ENCODE measurements around the gene KIF5A. TPM values are rescaled to one million over a fixed set of nuclear protein-coding genes. Genes with fewer than 3 reads are reported as not detected.

Gene KIF5A
- total and polyA plus RNA-seq, 2 of the 13 experiments (the other 11 are each of a cell fraction or from before 2014, with no cell fraction given), result 1.6 to 11.9 TPM

GRCh38 chr12:57590864-57591781 is 41.3 kb downstream of the KIF5A start, which contains the start of gene PIP4K2C (continued):
- 0 out of 2 replicates have a peak, but pooled peaks have one; percentile 29 for TF ChIP-seq IKZF5 (CRISPR knock-in tag; IDR thresholded peaks at IDR 0.05)
- TF ChIP-seq ATF6 (CRISPR knock-in tag; conservative IDR thresholded peaks at IDR 0.05), result no peak
- TF ChIP-seq GLMP (CRISPR knock-in tag; IDR thresholded peaks at IDR 0.05; ENCODE audit: borderline replicate concordance), result no peak
- TF ChIP-seq ZBTB37 (CRISPR knock-in tag; IDR thresholded peaks at IDR 0.05), result no peak
- no peak for TF ChIP-seq NFRKB (IDR thresholded peaks at IDR 0.05)
- TF ChIP-seq ZBTB10 (CRISPR knock-in tag; IDR thresholded peaks at IDR 0.05; ENCODE audit: borderline replicate concordance), result no peak
- TF ChIP-seq ZZZ3 (CRISPR knock-in tag; IDR thresholded peaks at IDR 0.05; ENCODE audit: borderline replicate concordance), result no peak
- no peak for TF ChIP-seq ZFP41 (CRISPR knock-in tag; IDR thresholded peaks at IDR 0.05; ENCODE audit: borderline replicate concordance)
- TF ChIP-seq TARDBP (CRISPR knock-in tag; IDR thresholded peaks at IDR 0.05), result no peak; the same call in 1 of the 2 replicates
- TF ChIP-seq RERE (CRISPR knock-in tag; IDR thresholded peaks at IDR 0.05; ENCODE audit: low read depth), result no peak
- no peak for TF ChIP-seq ZNF143 (CRISPR knock-in tag; IDR thresholded peaks at IDR 0.05)
- TF ChIP-seq ZNF850 (CRISPR knock-in tag; conservative IDR thresholded peaks at IDR 0.05), result no peak
